Midbrain (tissue), 1 donor: Measurements from ENCODE around the gene CIB4.

Experiments used
- DNase-seq: peaks from one replicate; lab custom pipeline; 2025; lab: John Stamatoyannopoulos, UW

Gene CIB4

DNA sequence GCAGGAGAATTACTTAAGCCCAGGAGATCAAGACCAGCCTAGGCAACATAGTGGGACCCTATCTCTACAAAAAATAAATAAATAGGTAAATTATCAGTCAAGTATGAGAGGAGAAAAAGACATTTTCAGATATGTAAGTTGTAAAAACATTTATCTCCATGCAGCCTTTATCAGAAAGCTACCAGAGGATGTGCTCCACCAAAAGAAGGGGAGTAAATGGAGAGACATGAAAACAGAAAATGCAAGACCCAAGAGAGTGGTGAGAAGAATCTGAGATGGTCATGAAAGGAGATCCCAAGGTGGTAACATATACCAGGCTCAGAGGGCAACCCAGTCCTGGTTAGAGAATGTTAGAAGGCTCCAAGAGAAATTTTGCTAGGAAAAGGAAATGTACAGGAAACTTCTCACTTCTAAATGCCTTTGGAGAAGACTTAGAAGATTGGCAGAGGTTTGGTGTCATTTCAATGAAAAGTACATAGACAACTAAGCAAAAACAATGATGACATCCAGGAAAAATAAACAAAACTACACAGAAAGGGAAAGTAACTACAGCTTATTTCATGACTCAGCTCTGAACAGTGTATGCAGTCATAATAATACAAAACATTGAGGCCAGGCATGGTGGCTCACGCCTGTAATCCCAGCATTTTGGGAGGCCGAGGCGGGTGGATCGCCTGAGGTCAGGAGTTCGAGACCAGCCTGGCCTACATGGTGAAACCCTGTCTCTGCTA, 19.5 kb downstream of the CIB4 start:
- DNase-seq = no peak

DNA sequence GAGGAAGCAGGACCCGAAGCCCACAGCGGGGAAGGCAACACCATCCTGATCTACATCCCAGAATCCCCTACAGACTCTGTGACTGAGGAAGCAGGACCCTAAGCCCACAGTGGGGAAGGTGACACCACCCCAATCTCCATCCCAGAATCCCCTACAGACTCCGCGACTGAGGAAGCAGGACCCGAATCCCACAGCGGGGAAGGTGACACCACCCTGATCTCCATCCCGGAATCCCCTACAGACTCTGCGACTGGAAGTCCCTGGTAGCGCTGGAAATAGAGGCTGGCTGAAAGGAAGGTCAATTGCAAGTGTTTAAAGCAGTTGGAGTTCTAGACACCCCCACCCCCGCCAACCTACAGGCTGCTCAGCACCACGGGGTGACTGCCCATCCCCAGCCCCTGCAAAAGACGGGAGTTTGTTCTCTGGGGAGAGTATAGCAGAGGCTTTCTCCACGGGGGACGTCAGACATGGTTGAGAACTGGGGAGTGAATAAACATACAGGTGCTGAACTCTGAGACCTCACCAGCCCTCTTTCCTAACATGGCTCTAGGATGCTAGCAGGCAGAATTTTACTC, 21.0 kb downstream of the CIB4 start:
- DNase-seq = no peak

DNA sequence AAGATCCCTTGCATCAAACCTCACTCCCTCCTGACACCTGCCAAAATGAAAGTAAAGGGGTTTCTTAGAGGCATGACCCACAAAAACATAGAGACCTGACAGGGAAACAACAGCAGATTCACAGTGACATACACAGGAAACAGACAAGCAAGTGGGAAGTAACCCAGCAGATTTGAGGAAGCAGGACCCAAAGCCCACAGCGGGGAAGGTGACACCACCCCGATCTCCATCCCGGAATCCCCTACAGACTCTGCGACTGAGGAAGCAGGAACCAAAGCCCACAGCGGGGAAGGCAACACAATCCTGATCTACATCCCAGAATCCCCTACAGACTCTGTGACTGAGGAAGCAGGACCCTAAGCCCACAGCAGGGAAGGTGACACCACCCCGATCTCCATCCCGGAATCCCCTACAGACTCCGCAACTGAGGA, 21.6 kb downstream of the CIB4 start:
- no peak for DNase-seq

DNA sequence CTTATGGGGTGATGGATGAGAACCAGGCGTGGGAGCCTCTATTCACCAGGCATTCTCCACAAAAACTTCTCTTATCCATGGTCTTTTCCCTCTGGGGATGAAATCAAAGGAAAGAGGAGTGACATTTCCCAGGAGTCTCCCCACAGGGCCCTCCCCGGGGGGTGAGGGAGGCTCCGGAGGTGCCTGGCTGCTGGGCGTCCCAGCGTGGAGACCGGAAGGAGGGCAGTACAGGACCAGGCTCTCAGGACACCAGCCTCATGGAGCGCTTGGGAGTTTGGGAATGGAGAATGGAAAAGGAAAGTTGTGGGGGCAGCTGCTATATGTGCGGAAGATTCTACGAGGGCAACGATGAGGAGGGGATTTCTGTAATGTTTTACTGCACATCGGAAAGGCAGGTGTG, 22.1 kb downstream of the CIB4 start:
- no peak for DNase-seq

DNA sequence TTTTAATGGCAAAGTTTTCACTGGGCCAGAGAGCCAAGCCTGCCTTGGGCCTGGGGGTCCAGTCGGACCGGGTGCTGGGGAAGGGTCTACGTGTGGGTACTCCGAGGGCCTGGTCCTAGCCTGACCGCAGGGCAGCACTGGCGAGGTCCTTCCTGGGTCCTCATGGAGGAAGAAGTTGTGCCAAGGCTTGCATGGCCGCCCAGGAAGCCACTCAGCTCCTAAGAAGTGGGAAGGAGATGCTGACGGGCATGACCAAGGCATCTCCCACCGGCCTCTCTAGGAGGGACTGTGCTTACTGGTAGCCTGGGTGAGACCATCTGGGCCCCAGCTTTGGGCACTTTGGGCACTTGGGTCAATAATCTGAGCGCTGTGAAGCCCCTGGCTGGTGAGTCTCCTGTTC, 22.6 kb downstream of the CIB4 start:
- DNase-seq = no peak

DNA sequence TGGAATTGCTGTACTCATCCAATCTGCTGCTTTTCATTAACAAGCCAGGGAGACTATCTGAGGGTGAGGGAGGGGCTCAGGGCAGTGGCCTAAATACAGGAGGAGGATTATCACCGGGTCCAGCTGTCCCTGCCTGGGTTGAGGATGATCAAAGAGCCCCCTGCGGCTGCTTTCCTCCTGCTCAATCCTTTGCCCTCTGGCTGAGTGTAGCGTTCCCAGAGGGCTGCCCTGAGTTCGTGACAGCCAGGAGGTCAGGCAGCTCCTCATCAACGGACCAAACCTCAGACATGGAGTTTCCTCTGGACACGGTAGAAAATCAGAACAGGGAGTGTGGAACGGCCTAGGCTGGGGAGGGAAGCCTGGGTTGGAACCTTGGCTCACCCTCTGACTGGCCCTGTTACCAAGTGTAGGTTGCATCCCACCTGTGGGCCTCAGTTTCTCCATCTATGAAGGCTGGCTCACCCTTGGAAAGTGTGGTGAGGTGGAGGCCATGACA, 23.5 kb downstream of the CIB4 start:
- DNase-seq = no peak

DNA sequence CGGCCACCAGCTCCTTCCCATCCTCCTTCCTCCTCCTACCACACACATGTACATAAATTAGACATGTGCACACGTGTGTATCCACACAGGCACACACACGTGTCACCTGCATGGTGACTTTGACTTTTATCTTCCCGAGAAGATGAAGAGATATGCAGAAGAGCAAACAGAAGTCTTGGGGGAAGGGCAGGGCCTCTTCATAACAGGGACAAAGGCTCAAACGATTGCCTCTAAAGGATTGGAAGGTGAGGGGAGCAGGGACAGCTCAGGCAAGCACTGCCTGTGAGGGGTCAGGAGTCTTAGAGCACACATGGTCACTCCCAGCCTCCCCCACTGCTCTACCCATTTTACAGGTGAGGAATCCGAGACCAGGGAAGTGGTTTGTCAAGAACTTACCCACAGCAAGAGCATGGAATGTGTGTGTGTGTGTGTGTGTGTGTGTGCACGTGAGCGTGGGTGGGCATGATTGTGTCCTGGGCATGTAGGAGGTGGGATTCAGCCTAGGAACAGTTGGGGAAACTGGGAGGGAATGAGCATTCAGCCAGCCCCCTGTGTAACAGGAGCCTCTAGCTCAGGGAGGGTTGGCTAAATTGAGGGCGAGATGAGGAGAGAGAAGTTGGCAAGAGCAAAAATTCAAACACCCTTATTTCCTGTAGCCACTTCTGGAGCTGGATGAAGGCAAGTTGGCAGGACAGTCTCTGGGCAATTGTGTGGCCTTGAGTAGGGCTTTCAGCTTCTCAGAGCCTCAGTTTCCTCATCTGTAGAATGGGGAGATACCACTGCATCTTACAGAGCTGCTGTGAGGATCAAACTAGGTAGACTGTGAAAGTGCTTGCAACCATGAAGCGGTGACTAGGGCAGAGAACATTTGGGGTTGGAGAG, 24.2 kb downstream of the CIB4 start:
- DNase-seq = no peak

DNA sequence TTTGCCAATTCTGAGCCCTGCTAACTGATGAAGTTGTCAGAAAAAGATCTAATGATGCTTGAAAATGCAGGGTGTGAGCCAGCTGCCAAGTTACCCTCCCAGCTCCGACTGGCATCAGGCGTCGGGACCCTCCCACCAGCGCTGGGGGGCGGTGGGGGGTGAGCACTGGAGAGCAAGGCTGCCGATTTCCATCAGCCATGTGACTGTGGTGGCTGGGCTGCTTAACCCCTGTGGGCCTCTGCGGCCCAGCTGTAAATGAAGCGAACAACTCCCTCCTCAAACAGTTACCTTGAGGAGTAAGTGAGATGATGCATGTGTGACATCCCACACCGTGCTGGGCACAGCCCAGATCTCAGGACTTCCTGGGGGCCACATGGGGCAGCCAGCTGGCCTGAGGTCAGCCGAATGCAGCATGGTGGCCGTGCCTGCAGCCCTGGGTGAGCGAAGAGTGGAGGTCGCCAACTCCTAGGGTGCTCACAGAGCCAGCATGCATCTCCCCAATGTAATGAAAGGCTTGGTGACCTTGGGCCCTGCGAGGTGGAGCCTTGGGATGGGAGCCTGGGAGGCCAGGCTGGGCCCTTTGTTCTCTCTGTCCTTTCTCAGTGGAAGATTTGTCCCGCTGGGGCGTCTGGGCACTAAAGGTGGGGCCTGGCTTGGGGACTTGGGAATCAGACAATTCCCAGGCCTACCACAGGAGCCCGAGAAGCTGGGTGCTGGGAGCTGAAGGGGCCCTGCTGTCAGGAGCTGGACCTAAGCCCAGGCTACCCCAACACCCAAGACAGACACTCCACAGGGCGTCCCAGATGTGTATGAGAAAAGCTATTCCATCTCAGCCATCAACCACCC, 25.1 kb downstream of the CIB4 start:
- peak; percentile 12 for DNase-seq

DNA sequence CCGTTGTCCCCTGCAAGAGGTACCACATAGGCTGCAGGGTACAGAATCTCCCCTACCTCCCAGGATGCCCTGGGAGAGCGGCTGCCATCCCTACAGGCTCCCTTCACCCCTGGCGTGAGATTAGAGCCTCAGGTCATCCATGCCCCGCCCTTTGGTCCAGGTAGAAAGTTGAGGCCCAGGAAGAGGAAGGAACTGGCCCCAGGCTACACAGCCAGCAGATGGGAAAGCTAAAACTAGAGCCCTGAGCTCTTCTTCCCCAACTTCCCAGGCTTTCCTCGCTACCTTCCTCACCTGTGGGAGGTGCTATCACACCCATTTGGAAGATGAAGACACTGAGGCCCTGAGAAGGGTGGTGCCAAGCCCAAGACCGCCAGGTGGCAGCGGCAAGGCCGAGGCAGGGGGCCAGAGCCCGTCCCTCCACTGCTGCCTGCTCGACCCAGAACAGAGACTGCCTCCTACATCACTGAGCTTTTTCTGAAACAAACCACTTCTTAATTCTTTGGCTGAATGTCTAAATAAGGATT, 25.8 kb downstream of the CIB4 start:
- no peak for DNase-seq

DNA sequence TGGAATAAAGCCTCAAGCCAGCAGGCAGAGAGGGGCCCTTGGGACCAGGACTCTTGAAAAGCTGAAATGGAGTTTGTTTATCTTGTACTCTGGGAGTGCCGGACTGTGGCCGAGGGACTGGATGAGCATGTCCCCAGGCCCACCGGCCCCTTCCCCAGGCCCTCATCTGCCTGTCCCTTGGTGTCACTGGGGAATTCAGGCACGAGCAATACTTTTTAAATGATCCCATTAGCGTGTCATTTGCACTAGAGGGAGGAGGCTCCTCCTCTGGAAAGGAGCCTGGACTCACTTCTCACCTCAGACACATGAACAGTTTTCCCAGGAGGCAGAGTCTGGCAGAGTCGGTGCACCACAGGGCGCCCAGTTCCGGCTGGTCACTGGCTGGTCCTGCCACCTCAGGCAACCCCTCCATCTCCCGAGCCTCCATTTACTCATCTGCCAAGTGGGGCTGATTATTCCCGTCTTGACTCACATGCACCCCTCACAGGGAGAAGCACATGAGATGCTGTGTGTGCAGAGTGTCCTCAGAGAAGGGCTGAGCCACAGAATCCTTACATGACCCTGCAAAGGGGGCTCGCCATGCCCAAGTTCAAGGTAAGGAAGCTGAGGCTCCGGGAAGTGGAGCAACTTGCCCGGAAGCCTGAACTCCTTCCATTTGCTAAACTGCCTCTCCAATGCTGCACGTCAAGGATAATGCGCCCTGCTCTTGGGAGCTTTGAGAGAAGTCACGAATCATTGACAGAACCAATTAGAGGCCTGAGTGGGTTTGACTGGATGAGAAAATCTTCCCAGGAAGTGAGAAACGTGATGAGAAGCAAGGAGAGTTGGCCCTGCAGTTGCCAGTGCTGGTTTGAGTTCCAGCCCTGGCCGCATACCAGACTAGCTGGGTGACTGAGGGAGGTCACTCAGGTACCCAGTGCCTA, 26.7 kb downstream of the CIB4 start:
- DNase-seq = no peak

DNA sequence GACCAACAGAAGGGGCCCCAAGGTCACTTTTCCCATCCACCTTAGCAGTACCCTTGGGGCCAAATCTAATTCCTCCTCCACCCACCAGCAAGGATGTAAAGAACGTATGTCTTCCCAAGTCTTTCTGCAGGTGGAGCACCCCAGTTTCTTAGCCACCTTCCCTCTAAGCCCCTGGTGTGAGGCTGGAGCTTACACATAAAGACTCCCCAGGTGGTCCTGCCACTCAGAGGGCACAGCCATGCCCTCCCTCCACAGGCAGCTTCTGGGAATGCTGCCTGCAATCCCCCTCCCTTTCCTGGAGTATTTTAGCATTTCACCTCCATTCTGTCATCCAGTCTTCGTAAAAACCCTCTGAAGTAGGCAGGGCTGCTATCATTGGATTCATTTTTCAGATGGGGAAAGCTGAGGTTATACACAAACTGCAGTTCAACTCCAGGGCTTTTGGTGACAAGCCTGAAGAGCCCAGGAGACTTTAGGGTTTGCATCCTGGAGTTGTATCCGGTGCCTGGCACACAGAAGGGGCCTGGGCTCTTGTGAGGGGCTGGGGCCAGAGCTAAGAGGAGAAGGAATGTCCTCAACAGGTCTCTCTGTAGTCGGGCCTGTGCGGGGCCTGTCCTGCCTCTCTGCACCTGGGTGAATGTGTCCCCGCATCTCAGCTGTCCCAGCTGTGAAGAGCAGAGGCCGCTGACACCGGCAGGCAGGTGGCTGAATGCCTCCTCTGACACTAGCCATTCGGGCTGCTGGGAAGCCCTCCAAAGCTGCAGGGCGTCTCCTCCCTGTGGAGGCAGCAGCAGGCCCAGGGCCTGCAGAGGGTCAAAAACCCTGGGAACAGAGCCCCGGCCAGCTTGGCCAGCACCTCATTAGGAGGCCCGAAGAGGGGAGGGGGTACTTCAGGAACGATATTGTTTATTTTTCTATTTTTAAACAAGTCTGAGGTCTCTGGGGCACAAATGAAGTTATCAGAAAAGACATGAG, 27.6 kb downstream of the CIB4 start:
- peak; percentile 18 for DNase-seq

DNA sequence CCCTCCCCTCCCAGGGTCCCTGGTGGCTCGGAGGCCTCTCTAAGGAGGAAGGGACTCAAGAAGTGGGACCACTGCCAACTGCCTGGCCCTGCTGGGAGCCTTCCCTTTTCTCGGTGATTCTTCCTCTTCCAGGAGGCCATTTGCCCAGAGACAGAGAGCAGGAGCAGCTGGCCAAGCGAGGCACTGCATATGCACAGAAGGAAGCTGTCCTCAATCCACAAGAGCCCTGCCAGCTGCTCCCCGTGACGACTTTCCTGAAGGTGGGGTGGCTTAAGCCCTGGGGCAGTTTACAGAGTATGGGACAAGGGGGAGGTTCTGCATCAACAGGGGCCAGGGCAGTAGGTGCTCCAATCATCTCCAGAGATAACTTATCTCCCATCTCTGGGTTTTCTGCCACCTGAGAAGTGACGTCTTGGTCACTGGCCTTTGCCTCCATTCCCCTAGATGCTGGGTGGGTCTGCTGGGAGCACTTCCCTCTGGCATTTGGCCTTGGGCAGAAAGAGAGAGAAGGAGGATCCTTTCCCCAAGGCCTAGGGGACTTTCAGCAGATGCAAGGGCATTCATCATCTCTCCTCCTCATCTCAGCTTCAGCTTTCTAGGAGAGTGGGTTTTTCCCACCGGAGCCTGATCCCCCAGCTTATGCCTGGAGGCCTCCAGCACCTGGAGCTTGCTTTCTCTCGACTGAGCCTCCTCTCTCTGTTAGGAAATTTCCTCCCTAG, 28.5 kb downstream of the CIB4 start:
- peak; percentile 58 for DNase-seq

DNA sequence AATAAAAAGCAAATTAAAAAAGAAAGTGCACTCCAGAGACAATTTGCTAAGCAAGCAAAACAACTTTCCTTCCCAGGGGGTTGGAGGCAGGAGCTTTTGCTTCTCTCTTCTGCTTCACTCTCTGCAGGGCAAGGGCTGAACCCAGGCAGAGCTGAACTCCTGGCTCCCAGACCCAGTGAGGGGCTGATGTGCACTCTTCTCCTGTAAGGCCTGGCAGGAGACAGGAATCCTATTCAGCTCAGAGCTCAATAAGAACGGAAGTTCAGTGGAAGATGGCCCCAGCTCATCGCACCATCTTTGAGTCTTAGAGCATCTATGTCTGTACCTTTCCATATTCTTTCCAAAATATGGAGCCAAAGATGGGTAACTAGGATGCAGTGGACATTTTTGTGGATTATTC, 29.1 kb downstream of the CIB4 start:
- DNase-seq = no peak

DNA sequence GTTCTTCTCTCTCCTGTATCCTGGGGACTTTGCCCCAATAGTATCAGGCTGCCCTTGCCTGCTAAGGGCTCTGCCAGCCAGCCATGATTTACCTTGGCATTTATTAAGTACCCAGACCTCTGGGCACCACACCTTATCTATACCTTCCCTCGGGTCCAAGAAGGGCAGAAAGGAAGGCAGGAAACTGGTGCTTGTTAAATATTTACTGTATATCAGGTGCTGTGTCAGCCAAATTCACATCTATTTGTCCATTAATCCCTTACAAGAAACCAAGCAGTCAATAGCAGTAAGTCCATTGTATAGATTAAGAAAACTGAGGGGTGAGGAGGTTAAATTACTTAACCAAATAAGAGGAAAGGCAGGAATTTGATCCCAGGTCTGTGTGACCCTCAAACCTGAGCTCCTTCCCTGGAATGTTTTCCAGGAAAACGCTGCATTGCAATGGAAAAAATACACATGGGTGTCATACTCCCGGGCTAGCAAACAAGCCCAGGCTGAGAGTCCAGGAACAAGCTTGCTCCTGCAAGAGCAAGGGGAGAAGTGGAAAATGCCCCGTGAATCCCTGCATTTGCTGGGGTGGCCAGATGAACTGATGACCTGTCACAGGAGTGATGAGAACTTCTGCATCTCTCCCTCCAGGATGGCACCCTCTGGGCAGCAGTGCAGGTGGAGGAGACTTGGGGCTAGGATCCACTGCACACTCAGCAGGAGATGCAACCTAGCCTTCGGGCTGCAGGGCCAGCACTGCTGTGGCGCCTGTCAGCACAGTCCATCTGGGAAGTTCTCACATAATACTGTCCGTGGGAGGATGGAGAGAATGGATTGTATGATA, 30.4 kb downstream of the CIB4 start:
- no peak for DNase-seq

DNA sequence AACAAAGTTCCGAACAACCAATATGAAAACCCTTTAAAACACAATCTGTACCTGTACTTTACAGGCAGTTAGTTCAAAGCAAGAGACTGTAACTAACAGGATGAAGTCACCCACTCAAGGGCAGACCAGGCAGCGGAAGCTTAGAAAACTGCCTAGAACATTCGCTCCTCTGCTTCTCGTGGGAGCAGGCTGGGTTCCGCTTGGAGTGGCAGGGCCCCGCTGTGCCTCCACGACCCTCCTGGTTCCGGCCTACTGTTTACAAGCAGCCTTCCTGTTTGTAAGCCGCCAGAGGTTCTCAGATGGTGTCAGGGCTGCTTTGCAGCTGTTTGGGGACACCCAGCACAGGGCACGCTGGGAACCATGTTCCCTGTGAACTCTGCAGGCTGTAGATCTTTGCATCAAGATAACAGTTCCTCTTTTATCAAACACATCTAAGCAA, 31.3 kb downstream of the CIB4 start:
- no peak for DNase-seq

DNA sequence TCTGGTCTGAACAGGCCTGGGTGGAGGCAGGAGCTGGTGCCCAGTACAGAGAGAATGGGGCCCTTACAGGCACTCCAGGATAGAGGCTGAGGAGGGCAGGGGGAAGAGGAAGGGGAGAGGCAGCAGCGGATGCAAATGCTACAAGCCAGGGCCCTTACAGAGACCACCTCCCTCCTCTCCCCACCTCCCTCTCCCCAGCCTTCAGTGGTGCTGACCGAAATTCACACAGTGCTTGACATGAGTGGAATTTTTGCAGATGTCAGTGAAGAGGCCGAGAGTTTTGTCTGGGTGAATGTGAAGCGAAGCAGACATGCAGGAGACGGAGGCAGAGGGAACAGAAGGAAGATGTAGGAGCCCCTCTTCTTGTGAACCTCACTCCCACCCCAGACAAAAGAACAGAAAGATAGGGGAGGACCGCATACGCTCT, 31.9 kb downstream of the CIB4 start:
- DNase-seq = no peak

DNA sequence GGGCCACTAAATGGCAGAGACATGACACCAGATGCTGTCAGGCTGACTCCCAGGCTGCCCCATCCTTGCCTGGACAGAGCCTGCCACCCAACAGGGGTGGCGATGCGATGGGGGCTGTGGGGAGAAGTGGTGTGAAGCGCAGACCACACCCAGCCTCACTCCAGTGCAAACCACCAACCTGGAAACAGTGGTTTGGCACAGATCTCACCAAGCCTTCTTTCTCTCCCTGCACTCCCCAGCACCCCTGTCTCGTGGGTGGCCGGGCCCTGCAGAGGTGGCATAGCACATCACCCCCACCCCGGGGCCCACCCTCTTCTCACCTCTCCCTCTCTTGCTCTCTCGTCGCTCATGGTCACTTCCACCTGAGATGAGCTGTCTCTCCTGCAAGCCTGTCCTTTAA, 32.6 kb downstream of the CIB4 start:
- DNase-seq = no peak

DNA sequence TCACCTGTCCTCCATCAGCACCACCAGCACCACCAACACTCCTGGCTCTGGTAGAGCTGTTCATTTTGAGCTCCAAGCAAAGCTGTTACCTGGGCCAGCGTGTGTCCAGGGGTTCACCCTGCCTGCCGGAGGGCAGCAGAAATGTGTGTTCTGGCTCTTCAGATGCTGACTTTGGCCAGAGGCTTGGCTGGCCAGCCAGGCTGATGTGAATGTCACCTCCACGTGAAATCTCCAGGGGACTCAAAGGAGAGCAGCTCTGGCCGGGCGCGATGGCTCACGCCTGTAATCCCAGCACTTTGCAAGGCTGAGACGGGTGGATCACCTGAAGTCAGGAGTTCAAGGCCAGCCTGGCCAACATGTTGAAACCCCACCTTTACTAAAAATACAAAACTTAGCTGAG, 33.5 kb downstream of the CIB4 start:
- DNase-seq = no peak
